ENCODE data around the gene ARRDC2.

DNA sequence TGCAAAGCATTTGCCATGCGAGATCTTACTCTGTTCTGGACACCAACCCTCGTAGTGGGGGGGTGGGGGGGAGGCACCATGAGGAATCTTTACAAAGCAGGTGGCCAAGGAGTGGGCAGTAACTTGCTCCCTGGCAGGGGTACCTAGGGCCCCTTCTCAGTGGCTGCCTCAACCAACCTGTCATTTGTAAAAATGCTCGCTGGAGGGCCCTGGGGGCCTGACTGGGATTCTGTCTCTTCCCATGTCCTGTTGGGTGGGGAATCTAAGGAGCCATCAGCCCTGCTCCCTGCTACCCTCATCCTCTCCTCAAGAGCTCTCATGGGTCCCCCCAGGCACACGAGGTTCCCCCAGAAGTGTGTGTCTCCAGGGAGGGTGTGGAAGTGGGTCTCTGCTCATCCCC is 39.6 kb upstream of the ARRDC2 start:
- no peak for TF ChIP-seq POLR2A (IDR thresholded peaks at IDR 0.05)
- TF ChIP-seq, protein P1, sequence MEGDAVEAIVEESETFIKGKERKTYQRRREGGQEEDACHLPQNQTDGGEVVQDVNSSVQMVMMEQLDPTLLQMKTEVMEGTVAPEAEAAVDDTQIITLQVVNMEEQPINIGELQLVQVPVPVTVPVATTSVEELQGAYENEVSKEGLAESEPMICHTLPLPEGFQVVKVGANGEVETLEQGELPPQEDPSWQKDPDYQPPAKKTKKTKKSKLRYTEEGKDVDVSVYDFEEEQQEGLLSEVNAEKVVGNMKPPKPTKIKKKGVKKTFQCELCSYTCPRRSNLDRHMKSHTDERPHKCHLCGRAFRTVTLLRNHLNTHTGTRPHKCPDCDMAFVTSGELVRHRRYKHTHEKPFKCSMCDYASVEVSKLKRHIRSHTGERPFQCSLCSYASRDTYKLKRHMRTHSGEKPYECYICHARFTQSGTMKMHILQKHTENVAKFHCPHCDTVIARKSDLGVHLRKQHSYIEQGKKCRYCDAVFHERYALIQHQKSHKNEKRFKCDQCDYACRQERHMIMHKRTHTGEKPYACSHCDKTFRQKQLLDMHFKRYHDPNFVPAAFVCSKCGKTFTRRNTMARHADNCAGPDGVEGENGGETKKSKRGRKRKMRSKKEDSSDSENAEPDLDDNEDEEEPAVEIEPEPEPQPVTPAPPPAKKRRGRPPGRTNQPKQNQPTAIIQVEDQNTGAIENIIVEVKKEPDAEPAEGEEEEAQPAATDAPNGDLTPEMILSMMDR (IDR thresholded peaks at IDR 0.05) = no peak
- TF ChIP-seq POLR2AphosphoS5 (IDR thresholded peaks at IDR 0.05) = no peak
